ENCODE results near the gene PHLDB3. TPM values are rescaled to one million over a fixed set of nuclear protein-coding genes. Genes with fewer than 3 reads are reported as not detected.

Gene PHLDB3
- total RNA-seq, 1 experiment from 2014 or later, result 8.5 TPM

- H3K4me3 Mint-ChIP-seq, result no peak overlapping the region
- H3K4me1 Mint-ChIP-seq, result peaks cover 3 to 4% of the 10 kb centered on the region in 2 experiments
- H3K27me3 ChIP-seq (ENCODE audit: insufficient read depth, low read length), result no peaks in the 10 kb centered on the region
- H3K23me2 ChIP-seq (ENCODE audit: insufficient read length, low read depth, low read length, poor library complexity, severe bottlenecking), result no peaks in the 10 kb centered on the region
- no peaks in the 10 kb centered on the region for H3K4me1 ChIP-seq (ENCODE audit: insufficient read depth, low read length)
- no peak overlapping the region for H3K27ac ChIP-seq (ENCODE audit: insufficient read length, low read depth, low read length)
- no peak overlapping the region for H3K14ac ChIP-seq (ENCODE audit: insufficient read depth, low read length)
- peak overlapping the region in 2 of 3 experiments; percentile 9 to 71; a peak in 1 of 7 replicates for H3K27ac Mint-ChIP-seq
- H2BK5ac ChIP-seq (ENCODE audit: insufficient read length, low read length), result no peak overlapping the region
- no peak overlapping the region for H2AFZ ChIP-seq (ENCODE audit: low read length)
- H2BK20ac ChIP-seq (ENCODE audit: low read depth, low read length, poor library complexity, severe bottlenecking), result no peak overlapping the region
- no peaks in the 10 kb centered on the region for H3K27me3 Mint-ChIP-seq (ENCODE audit: low read depth)
- H3K36me3 Mint-ChIP-seq (ENCODE audit: insufficient read depth in 1 of 3, low read depth in 3 of 3), result no peaks in the 10 kb centered on the region; a peak in 2 of 7 replicates
- no peak overlapping the region for H3K4ac ChIP-seq (ENCODE audit: low read depth, low read length)
- peak; percentile 96 for TF ChIP-seq CTCF (conservative IDR thresholded peaks at IDR 0.05)
- H3K9me3 Mint-ChIP-seq, result no peaks in the 10 kb centered on the region
- no peak overlapping the region for H2BK12ac ChIP-seq (ENCODE audit: insufficient read length, low read depth, low read length)
- H3K9me3 ChIP-seq (ENCODE audit: control insufficient read depth, low read depth, low read length), result no peaks in the 10 kb centered on the region
- H4K20me1 ChIP-seq (ENCODE audit: control insufficient read depth, insufficient read depth, insufficient read length), result no peaks in the 10 kb centered on the region
- WGBS (ENCODE audit: extremely low coverage, insufficient read length, low lambda C conversion rate), result no CpG with 5 or more reads among the region's 10 CpGs
- no peak overlapping the region for H3K4me2 ChIP-seq (ENCODE audit: insufficient read depth, insufficient read length, low read length)
- H3T11ph ChIP-seq (ENCODE audit: low read length), result no peak overlapping the region
- H4K8ac ChIP-seq (replicated peaks; ENCODE audit: insufficient read length, low read depth, low read length), result no peak overlapping the region
- no peak overlapping the region for H2BK15ac ChIP-seq (ENCODE audit: low read depth, low read length)
- H3K79me1 ChIP-seq (ENCODE audit: insufficient read depth, low read depth, low read length, poor library complexity, severe bottlenecking), result no peaks in the 10 kb centered on the region
- H3K79me2 ChIP-seq (ENCODE audit: insufficient read depth, low read length), result no peaks in the 10 kb centered on the region
- no peak overlapping the region for H3K56ac ChIP-seq (ENCODE audit: insufficient read length, low read depth, low read length)
- no peak overlapping the region for H3K18ac ChIP-seq (ENCODE audit: insufficient read length, low read depth, low read length)
- no peak overlapping the region for H3K9ac ChIP-seq (ENCODE audit: extremely low read depth, insufficient read length, low read length)
- no peak overlapping the region for H2BK120ac ChIP-seq (ENCODE audit: low read depth, low read length, poor library complexity, severe bottlenecking)
- H3K23ac ChIP-seq (ENCODE audit: insufficient read length, low read depth, low read length), result no peak overlapping the region
- H4K91ac ChIP-seq (ENCODE audit: insufficient read length, low read depth, low read length), result no peak overlapping the region
- no peak overlapping the region for H2AK5ac ChIP-seq (ENCODE audit: insufficient read length, low read length)
- H4K5ac ChIP-seq (ENCODE audit: insufficient read length, low read depth, low read length), result no peak overlapping the region
- peak; percentile 81 for DNase-seq
Measured at GRCh38 chr19:43519436-43520088, 15.0 kb upstream of the PHLDB3 start.
